Measurements from ENCODE around the gene PAOX. TPM values are rescaled to one million over a fixed set of nuclear protein-coding genes. Genes with fewer than 3 reads are reported as not detected.
A peak's percentile ranks its signal among the peaks of the same experiment; 100 is the strongest.

PAOX gene
- total RNA-seq, 6 experiments from 2014 or later: 9.4 to 15.9 (median 11.9) TPM

DNA sequence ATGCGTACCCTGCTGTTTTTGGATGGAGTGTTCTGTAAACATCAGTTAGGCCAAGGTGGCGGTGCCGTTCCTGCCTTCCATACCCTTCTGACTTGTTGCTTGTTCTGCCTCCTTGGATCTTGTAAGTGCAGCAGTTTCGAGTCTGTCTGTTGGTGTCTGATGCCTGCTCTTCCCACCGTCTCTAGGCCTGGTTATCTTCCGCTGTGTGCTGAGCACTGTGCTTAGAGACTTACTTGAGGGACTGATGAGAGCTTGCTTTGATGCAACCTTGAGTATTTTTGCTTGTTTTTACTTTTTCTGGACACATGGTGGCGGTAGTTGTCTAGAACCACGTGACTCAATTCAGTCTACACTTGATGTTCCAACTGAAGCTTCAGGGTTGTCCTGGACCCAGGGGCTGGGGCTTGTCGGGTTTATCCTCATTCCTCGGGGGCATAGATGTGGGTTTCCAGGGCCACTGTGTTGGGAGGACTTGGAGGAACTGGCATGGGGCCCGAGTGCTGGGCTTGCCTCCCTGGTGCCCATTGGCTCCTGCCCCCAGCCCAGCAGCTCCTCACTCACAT, 59.7 kb downstream of the PAOX start:
- ATAC-seq (peak; percentile 57 to 84 (median 72)), DNase-seq (peak in 1 of 3 donors; percentile 51)
- TF ChIP-seq, protein P1, sequence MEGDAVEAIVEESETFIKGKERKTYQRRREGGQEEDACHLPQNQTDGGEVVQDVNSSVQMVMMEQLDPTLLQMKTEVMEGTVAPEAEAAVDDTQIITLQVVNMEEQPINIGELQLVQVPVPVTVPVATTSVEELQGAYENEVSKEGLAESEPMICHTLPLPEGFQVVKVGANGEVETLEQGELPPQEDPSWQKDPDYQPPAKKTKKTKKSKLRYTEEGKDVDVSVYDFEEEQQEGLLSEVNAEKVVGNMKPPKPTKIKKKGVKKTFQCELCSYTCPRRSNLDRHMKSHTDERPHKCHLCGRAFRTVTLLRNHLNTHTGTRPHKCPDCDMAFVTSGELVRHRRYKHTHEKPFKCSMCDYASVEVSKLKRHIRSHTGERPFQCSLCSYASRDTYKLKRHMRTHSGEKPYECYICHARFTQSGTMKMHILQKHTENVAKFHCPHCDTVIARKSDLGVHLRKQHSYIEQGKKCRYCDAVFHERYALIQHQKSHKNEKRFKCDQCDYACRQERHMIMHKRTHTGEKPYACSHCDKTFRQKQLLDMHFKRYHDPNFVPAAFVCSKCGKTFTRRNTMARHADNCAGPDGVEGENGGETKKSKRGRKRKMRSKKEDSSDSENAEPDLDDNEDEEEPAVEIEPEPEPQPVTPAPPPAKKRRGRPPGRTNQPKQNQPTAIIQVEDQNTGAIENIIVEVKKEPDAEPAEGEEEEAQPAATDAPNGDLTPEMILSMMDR (IDR thresholded peaks at IDR 0.05): peak; percentile 26 to 47 (median 36)
- no peak for TF ChIP-seq POLR2A (IDR thresholded peaks at IDR 0.05)
- H3K4me3 ChIP-seq: no peak overlapping the region
- H3K27me3 ChIP-seq: no peaks in the 10 kb centered on the region
- intact Hi-C loops (cut with DNase I): no loop called here
- no peaks in the 10 kb centered on the region for H3K36me3 ChIP-seq
- H3K9me3 ChIP-seq: no peaks in the 10 kb centered on the region
- no peak overlapping the region for H3K27ac ChIP-seq
- peaks cover 0 to 4% (median 0%) of the 10 kb centered on the region in 4 donors for H3K4me1 ChIP-seq
- 55% methylated on average over 9 of the region's 11 CpGs for WGBS (ENCODE audit: insufficient coverage, low coverage, low lambda C conversion rate, missing lambda C conversion rate)

DNA sequence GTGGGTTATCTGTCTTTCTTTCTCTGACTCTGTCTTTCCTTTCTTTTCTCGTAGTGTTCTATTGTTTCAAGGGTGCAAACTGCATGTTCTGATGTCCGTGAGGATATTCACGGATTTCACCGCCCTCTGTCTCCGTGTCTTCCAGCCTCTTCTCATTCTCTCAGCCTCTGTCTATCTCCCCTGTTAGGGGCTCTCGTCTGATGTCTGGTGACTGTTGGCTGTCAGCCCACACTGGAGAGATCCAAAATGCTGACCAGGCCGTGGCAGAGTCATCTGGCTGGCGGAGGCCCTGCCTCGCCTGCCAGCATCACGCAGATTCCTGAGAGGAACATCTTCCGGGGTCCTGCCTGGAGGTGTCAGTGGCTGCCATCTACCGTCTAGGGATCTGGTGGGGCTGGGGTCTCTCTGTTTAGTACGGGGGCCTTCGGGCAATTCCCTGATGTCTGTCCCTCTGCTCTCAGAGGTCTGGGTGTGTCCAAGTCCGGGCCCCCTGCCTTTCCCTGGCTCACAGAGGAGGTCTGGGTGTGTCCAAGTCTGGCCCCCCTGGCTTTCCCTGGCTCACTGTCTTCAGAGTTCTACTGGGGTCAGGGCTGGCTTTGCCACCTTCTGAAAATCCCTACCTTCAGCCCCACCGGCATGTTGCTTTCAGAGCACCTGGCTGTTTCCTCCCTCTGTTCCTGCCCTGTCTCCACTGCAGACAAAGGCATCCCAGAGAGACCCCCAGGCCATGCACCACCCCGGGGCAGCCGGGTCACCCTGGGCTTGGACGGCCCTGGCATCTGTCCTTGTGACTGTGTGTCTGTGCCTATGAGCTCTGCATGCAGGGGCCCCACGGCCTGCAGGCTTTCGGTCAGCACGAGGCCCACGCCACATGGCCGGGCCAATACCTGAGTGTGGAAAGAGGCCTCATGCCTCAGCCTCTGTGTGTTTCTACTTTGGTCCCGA, 60.7 kb downstream of the PAOX start:
- TF ChIP-seq, protein P1 (IDR thresholded peaks at IDR 0.05): no peak
- TF ChIP-seq POLR2A (IDR thresholded peaks at IDR 0.05): no peak
- Histone ChIP-seq H3K4me3 (no peak overlapping the region), H3K4me1 (peaks cover 0 to 4% (median 0%) of the 10 kb centered on the region in 4 donors), H3K27me3 (no peaks in the 10 kb centered on the region), H3K36me3 (no peaks in the 10 kb centered on the region), H3K27ac (no peak overlapping the region), H3K9me3 (no peaks in the 10 kb centered on the region)
- WGBS (ENCODE audit: insufficient coverage, low coverage, low lambda C conversion rate, missing lambda C conversion rate): 86% methylated on average over 12 of the region's 25 CpGs
- intact Hi-C loops (cut with DNase I): no loop called here
- DNase-seq (peak in 1 of 3 donors; percentile 48), ATAC-seq (no peak)

DNA sequence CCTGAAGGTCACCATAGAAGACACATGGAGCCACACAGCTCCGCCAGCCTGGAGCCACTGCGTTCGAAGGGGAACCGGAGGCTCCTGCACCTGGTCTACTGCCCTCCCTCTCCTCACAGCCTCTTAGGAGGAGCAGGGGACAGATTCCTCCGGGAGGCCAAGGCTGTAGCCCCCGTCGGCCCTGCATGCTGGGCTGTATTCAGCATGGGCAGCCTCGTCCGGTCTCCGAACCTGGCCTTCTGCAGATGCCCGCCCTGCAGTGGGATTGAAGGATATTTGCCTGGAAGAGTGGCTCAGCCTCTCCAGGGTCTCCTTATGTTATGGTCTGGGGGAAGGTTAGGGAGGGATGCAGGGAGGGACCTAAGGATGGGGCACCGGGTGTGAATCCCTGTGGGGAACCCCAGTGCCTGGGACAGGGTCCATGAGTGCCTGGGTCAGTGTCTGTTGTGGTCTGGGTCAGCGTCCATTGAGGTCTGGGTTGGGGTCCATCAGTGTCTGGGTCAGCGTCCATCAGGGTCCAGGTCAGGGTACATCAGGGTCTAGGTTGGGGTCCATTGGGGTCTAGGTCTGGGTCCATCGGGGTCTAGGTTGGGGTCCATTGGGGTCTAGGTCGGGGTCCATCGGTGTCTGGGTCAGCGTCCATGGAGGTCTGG, 61.7 kb downstream of the PAOX start:
- DNase-seq (no peak), ATAC-seq (no peak)
- Histone ChIP-seq H3K27ac (no peak overlapping the region), H3K36me3 (no peaks in the 10 kb centered on the region), H3K4me1 (peaks cover 0 to 4% (median 0%) of the 10 kb centered on the region in 4 donors), H3K4me3 (no peak overlapping the region), H3K27me3 (no peaks in the 10 kb centered on the region), H3K9me3 (no peaks in the 10 kb centered on the region)
- TF ChIP-seq, protein P1 (IDR thresholded peaks at IDR 0.05): no peak
- TF ChIP-seq POLR2A (IDR thresholded peaks at IDR 0.05): no peak
- intact Hi-C loops (cut with DNase I): no loop called here
- WGBS (ENCODE audit: insufficient coverage, low coverage, low lambda C conversion rate, missing lambda C conversion rate): 91% methylated on average over 4 of the region's 18 CpGs

Small RNA genes lying within 50 kb of the gene (microRNA-seq; reads per million reads assigned to microRNA genes)
- 6.1 to 7.1 reads per million in 2 donors for gene MIR3944

Small RNA genes lying within 50 kb of the gene (small RNA-seq; reads per million reads assigned to genes)
- gene AL360181.4 (0 reads per million in 2 experiments), gene BANF1P2 (0 reads per million in 2 experiments), gene MIR3944 (0 to 0.10 reads per million in 2 experiments)

Other genes with a start within 250 kb of the PAOX start
- gene KNDC1, start 219.0 kb upstream of the PAOX start, total RNA-seq: 10 to 100 TPM in 2 of 6 experiments, 1 to 10 TPM in 3, under 1 TPM in 1; 0.54 to 11.6 (median 8.2) TPM
- gene UTF1, start 149.0 kb upstream of the PAOX start, total RNA-seq: not detected
- gene VENTX, start 141.4 kb upstream of the PAOX start, total RNA-seq: under 1 TPM; 0.09 to 0.38 (median 0.19) TPM
- 1 to 10 TPM; 2.6 to 8.8 (median 5.2) TPM for gene ADAM8, start 102.4 kb upstream of the PAOX start, total RNA-seq
- 10 to 100 TPM; 19.6 to 30.0 (median 25.6) TPM for gene TUBGCP2, start 70.4 kb upstream of the PAOX start, total RNA-seq
- gene ZNF511, start 70.3 kb upstream of the PAOX start, total RNA-seq: 10 to 100 TPM; 17.4 to 30.2 (median 25.9) TPM
- gene CALY, start 42.4 kb upstream of the PAOX start, total RNA-seq: not detected
- 100 to 1,000 TPM; 177 to 522 (median 298) TPM for gene PRAP1, start 31.9 kb upstream of the PAOX start, total RNA-seq
- gene FUOM, start 21.2 kb upstream of the PAOX start, total RNA-seq: 100 to 1,000 TPM in 4 of 6 experiments, 10 to 100 TPM in 2; 76.1 to 158 (median 124) TPM
- 100 to 1,000 TPM; 293 to 780 (median 436) TPM for gene ECHS1, start 5.9 kb upstream of the PAOX start, total RNA-seq
- gene MTG1, start 14.9 kb downstream of the PAOX start, total RNA-seq: 10 to 100 TPM; 25.1 to 45.7 (median 34.5) TPM
- gene SPRN, start 45.4 kb downstream of the PAOX start, total RNA-seq: 10 to 100 TPM in 2 of 6 experiments, under 1 TPM in 3, not detected in 1; 0.07 to 15.1 (median 0.11) TPM
- 1 to 10 TPM in 2 of 6 experiments, under 1 TPM in 4; 0.18 to 1.6 (median 0.33) TPM for gene SCART1, start 74.7 kb downstream of the PAOX start, total RNA-seq
- gene CYP2E1, start 148.1 kb downstream of the PAOX start, total RNA-seq: 1,000 to 10,000 TPM; 1,651 to 5,193 (median 3,912) TPM
- 1 to 10 TPM in 4 of 6 experiments, under 1 TPM in 1, not detected in 1; 0.37 to 4.1 (median 2.2) TPM for gene SYCE1, start 186.3 kb downstream of the PAOX start, total RNA-seq
- not detected for gene FRG2B, start 247.5 kb downstream of the PAOX start, total RNA-seq

All from right lobe of liver (tissue), 6 donors.